IMR-90 (cell line): ENCODE data around the gene DNAH3. TPM values are rescaled to one million over a fixed set of nuclear protein-coding genes. Genes with fewer than 3 reads are reported as not detected.

Experiments used
- ATAC-seq: fragments of 200-7000 bp; cut with Tn5 transposase; 2 replicates; pipeline ENCODE4 v1.9.1; 2020; ENCODE audit warnings: low read depth, mild to moderate bottlenecking, moderate library complexity
- BruUV-seq: library from RNA; stranded (reverse); fragments of 400-500 nt; replicated peaks from 2 replicates; lab custom pipeline; 2021; lab: Mats Ljungman, UMichigan
- CTCF ChIA-PET: fragments of 300-600 bp; formaldehyde crosslinking; extraction: SDS; loops from one replicate; lab custom pipeline; 2021; ENCODE audit warnings: antibody characterized with exemption; lab: Yijun Ruan, JAX
- POLR2A ChIA-PET: fragments of 300-600 bp; sonication (Branson Sonifier 250); formaldehyde crosslinking; loops from one replicate; lab custom pipeline; 2022; ENCODE audit warnings: antibody characterized with exemption; ENCODE audit not compliant: unreplicated experiment; lab: Charles Lee
- DNase-seq: peaks from one replicate; pipeline ENCODE4 v3.0.0; 2013
- H2AFZ ChIP-seq: replicated peaks from 2 replicates; pipeline ENCODE3; 2013; ENCODE audit warnings: low read length, mild to moderate bottlenecking; ENCODE audit not compliant: poor library complexity
- H2AK5ac ChIP-seq: 2 replicates; pipeline ENCODE4 v1.6.1; 2013; ENCODE audit warnings: low read depth, low read length, inconsistent platforms
- H2AK9ac ChIP-seq: replicated peaks from 2 replicates; pipeline ENCODE3; 2013; ENCODE audit warnings: mild to moderate bottlenecking, low read depth, low read length, moderate library complexity; ENCODE audit not compliant: poor library complexity
- H2BK120ac ChIP-seq: 2 replicates; pipeline ENCODE4 v1.6.1; 2013; ENCODE audit warnings: low read depth, low read length, inconsistent platforms
- H2BK15ac ChIP-seq: 3 replicates; pipeline ENCODE4 v1.6.1; 2013; ENCODE audit warnings: low read depth, low read length, inconsistent platforms
- H2BK20ac ChIP-seq: 2 replicates; pipeline ENCODE4 v1.6.1; 2013; ENCODE audit warnings: low read depth, mild to moderate bottlenecking, inconsistent platforms, low read length, moderate library complexity
- H2BK5ac ChIP-seq: 2 replicates; pipeline ENCODE4 v1.6.1; 2013; ENCODE audit warnings: mild to moderate bottlenecking, low read depth, low read length, inconsistent platforms; ENCODE audit not compliant: poor library complexity, severe bottlenecking
- H3K14ac ChIP-seq: replicated peaks from 2 replicates; pipeline ENCODE4 v1.6.1; 2013; ENCODE audit warnings: low read depth, low read length, inconsistent platforms
- H3K18ac ChIP-seq: 2 replicates; pipeline ENCODE4 v1.6.1; 2013; ENCODE audit warnings: low read depth, low read length, control low read depth
- H3K23ac ChIP-seq: 2 replicates; pipeline ENCODE4 v1.6.1; 2013; ENCODE audit warnings: low read depth, low read length, inconsistent platforms
- H3K27ac ChIP-seq: 2 replicates; pipeline ENCODE4 v1.5.1; 2013; ENCODE audit warnings: mild to moderate bottlenecking, control low read depth, low read length; ENCODE audit not compliant: insufficient read depth
- H3K27me3 ChIP-seq: 2 replicates; pipeline ENCODE4 v1.6.1; 2013; ENCODE audit warnings: low read length; ENCODE audit not compliant: control insufficient read depth, insufficient read depth
- H3K36me3 ChIP-seq: 2 replicates; pipeline ENCODE4 v1.6.1; 2013; ENCODE audit warnings: low read length, mixed read lengths; ENCODE audit not compliant: control insufficient read depth, insufficient read depth
- H3K4ac ChIP-seq: 2 replicates; pipeline ENCODE4 v1.6.1; 2013; ENCODE audit warnings: low read depth, low read length, inconsistent platforms
- H3K4me1 ChIP-seq: 2 replicates; pipeline ENCODE4 v1.6.1; 2013; ENCODE audit warnings: low read length, mixed read lengths; ENCODE audit not compliant: control insufficient read depth, insufficient read depth
- H3K4me2 ChIP-seq: 2 replicates; pipeline ENCODE4 v1.6.1; 2013; ENCODE audit warnings: low read depth, mild to moderate bottlenecking, control low read depth, low read length, moderate library complexity
- H3K4me3 ChIP-seq: 2 replicates; pipeline ENCODE4 v1.5.1; 2013; ENCODE audit warnings: low read depth, mild to moderate bottlenecking, control low read depth, low read length, moderate library complexity; ENCODE audit not compliant: insufficient read depth
- H3K56ac ChIP-seq: 2 replicates; pipeline ENCODE4 v1.6.1; 2013; ENCODE audit warnings: low read length, inconsistent platforms; ENCODE audit not compliant: insufficient read depth; ENCODE audit errors: extremely low read depth
- H3K79me1 ChIP-seq, 2 experiments: 2 replicates each; pipeline ENCODE4 v1.6.1; 2013; ENCODE audit warnings: low read length in 2 of 2, inconsistent platforms in 1 of 2, low read depth in 1 of 2
- H3K9ac ChIP-seq: 2 replicates; pipeline ENCODE4 v1.6.1; 2013; ENCODE audit warnings: low read depth, low read length, control low read depth
- H3K9me1 ChIP-seq: 2 replicates; pipeline ENCODE4 v1.6.1; 2013; ENCODE audit warnings: low read length, inconsistent platforms; ENCODE audit not compliant: insufficient read depth
- H3K9me3 ChIP-seq: 2 replicates; pipeline ENCODE4 v1.6.1; 2013; ENCODE audit warnings: low read length; ENCODE audit not compliant: control insufficient read depth, insufficient read depth
- H4K20me1 ChIP-seq: 2 replicates; pipeline ENCODE4 v1.6.1; 2013; ENCODE audit warnings: low read length, inconsistent platforms; ENCODE audit not compliant: insufficient read depth
- H4K5ac ChIP-seq: 2 replicates; pipeline ENCODE4 v1.6.1; 2013; ENCODE audit warnings: mild to moderate bottlenecking, low read depth, low read length, control low read depth
- H4K8ac ChIP-seq, 2 experiments: 2 replicates each; pipeline ENCODE4 v1.6.1; 2013; ENCODE audit warnings: low read depth in 2 of 2, low read length in 2 of 2, control low read depth in 1 of 2, inconsistent platforms in 1 of 2
- H4K91ac ChIP-seq: 2 replicates; pipeline ENCODE4 v1.6.1; 2013; ENCODE audit warnings: low read depth, low read length, inconsistent platforms; ENCODE audit not compliant: insufficient read depth
- BHLHE40 ChIP-seq: fragments of 150-350 bp; IDR thresholded peaks from 2 replicates; pipeline ENCODE4 v1.6.1; 2016; ENCODE audit warnings: mild to moderate bottlenecking, low read depth, low read length
- CEBPB ChIP-seq: IDR thresholded peaks from 2 replicates; pipeline ENCODE4 v1.6.1; 2012; ENCODE audit warnings: low read depth, low read length, improper control_type of control experiment
- CHD1 ChIP-seq: IDR thresholded peaks from 2 replicates; pipeline ENCODE4 v1.6.1; 2012; ENCODE audit warnings: low read depth, low read length, improper control_type of control experiment
- CTCF ChIP-seq: conservative IDR thresholded peaks from 2 replicates; pipeline ENCODE4 v1.5.1; 2012; ENCODE audit warnings: mild to moderate bottlenecking, low read depth, low read length, improper control_type of control experiment
- ELK1 ChIP-seq: fragments of 150-350 bp; IDR thresholded peaks from 2 replicates; pipeline ENCODE4 v1.6.1; 2016; ENCODE audit warnings: low read depth, mild to moderate bottlenecking, low read length, moderate library complexity, borderline replicate concordance
- FOS ChIP-seq: fragments of 150-350 bp; IDR thresholded peaks from 2 replicates; pipeline ENCODE4 v1.6.1; 2016; ENCODE audit warnings: low read depth, low read length
- MAFK ChIP-seq: IDR thresholded peaks from 2 replicates; pipeline ENCODE4 v1.6.1; 2012; ENCODE audit warnings: low read depth, low read length, improper control_type of control experiment
- MAZ ChIP-seq: IDR thresholded peaks from 2 replicates; pipeline ENCODE4 v1.6.1; 2012; ENCODE audit warnings: low read depth, mild to moderate bottlenecking, low read length, improper control_type of control experiment, moderate library complexity, borderline replicate concordance
- MXI1 ChIP-seq: IDR thresholded peaks from 2 replicates; pipeline ENCODE4 v1.6.1; 2012; ENCODE audit warnings: low read depth, mild to moderate bottlenecking, low read length, moderate library complexity, borderline replicate concordance
- NFE2L2 ChIP-seq: fragments of 150-350 bp; IDR thresholded peaks from 2 replicates; pipeline ENCODE4 v1.6.1; 2016; ENCODE audit warnings: low read depth, mild to moderate bottlenecking, low read length
- POLR2A ChIP-seq: IDR thresholded peaks from 2 replicates; pipeline ENCODE4 v1.6.1; 2012; ENCODE audit warnings: mild to moderate bottlenecking, low read depth, low read length
- RAD21 ChIP-seq: IDR thresholded peaks from 2 replicates; pipeline ENCODE4 v1.6.1; 2012; ENCODE audit warnings: low read length, improper control_type of control experiment
- RCOR1 ChIP-seq: IDR thresholded peaks from 2 replicates; pipeline ENCODE4 v1.6.1; 2012; ENCODE audit warnings: mild to moderate bottlenecking, low read length, improper control_type of control experiment; ENCODE audit not compliant: insufficient replicate concordance
- RFX5 ChIP-seq: IDR thresholded peaks from 2 replicates; pipeline ENCODE4 v1.8.0; 2012; ENCODE audit warnings: low read depth, mild to moderate bottlenecking, low read length, moderate library complexity
- SMC3 ChIP-seq: fragments of 150-350 bp; IDR thresholded peaks from 2 replicates; pipeline ENCODE4 v1.6.1; 2016; ENCODE audit warnings: low read depth, mild to moderate bottlenecking, antibody characterized with exemption, low read length, moderate library complexity
- USF2 ChIP-seq: fragments of 150-350 bp; IDR thresholded peaks from 2 replicates; pipeline ENCODE4 v1.6.1; 2017; ENCODE audit warnings: mild to moderate bottlenecking, antibody characterized with exemption, low read length, low read depth
- WGBS, 2 experiments: methylation state at CpG; one replicate each; pipeline versions ENCODE4 v1.1.5 to v1.1.7; 2013; ENCODE audit warnings: missing lambda C conversion rate in 2 of 2; ENCODE audit not compliant: insufficient read length in 1 of 2; ENCODE audit errors: extremely low coverage in 2 of 2; 5-methylcytosine and 5-hydroxymethylcytosine counted together
- dilution Hi-C: fragments of 300-500 bp; cut with HindIII; formaldehyde crosslinking; loops from one replicate; pipeline ENCODE4 v1.14.3; 2018; ENCODE audit warnings: low sequenced_read_pairs; ENCODE audit not compliant: unreplicated experiment
- in situ Hi-C: fragments of 300-500 bp; cut with MboI; formaldehyde crosslinking; loops from 3 replicates; pipeline ENCODE4 v1.14.3; 2019; ENCODE audit warnings: low sequenced_read_pairs, inconsistent platforms, mixed read lengths
- intact Hi-C: fragments of 100-400 bp; cut with micrococcal nuclease; formaldehyde crosslinking; loops from 2 replicates; pipeline ENCODE4 v1.10.0; 2022
- polyA plus RNA-seq, 3 experiments: library from polyadenylated mRNA; depleted of rRNA; stranded (reverse); fragments of >200 nt; gene quantifications; 2 replicates each; pipeline ENCODE4 v1.2.3, GENCODE V29; 2012; ENCODE audit warnings: low replicate concordance in 1 of 3
- total RNA-seq: library from RNA; depleted of rRNA; stranded (reverse); fragments of >200 nt; gene quantifications from 2 replicates; pipeline ENCODE4 v1.2.3, GENCODE V29; 2012

DNAH3 gene
- total and polyA plus RNA-seq, 2 of the 4 experiments (the other 2 are of a cell fraction), result not detected

GRCh38 chr16:21021316-21021715 lies 129.3 kb downstream of the DNAH3 start:
- no peak overlapping the region for H3K4me2 ChIP-seq
- POLR2A ChIA-PET, result no interaction called here
- no peak overlapping the region for H3K27ac ChIP-seq
- H2AK9ac ChIP-seq, result no peak overlapping the region
- no peak overlapping the region for H3K9ac ChIP-seq
- no peaks in the 10 kb centered on the region for H3K9me3 ChIP-seq
- no peak overlapping the region for H3K18ac ChIP-seq
- H3K23ac ChIP-seq, result no peak overlapping the region
- no peaks in the 10 kb centered on the region for H3K79me1 ChIP-seq
- no peaks in the 10 kb centered on the region for H3K36me3 ChIP-seq
- WGBS, 2 experiments, result no CpG with 5 or more reads among the region's 1 CpG
- BruUV-seq, result no TSS peak
- no peak overlapping the region for H4K5ac ChIP-seq
- intact Hi-C loops (no loop called here), in situ Hi-C loops (no loop called here), dilution Hi-C loops (no loop called here)
- no peak overlapping the region for H3K56ac ChIP-seq
- DNase-seq (no peak), ATAC-seq (no peak)
- H2BK5ac ChIP-seq, result no peak overlapping the region
- no peak overlapping the region for H4K8ac ChIP-seq
- CTCF ChIA-PET, result no interaction called here
- no peak overlapping the region for H2BK20ac ChIP-seq
- H3K9me1 ChIP-seq, result no peaks in the 10 kb centered on the region
- no peak overlapping the region for H4K91ac ChIP-seq
- H3K4me3 ChIP-seq, result no peak overlapping the region
- no peak overlapping the region for H3K4ac ChIP-seq
- no peaks in the 10 kb centered on the region for H4K20me1 ChIP-seq
- no peaks in the 10 kb centered on the region for H3K4me1 ChIP-seq
- no peak overlapping the region for H2AK5ac ChIP-seq
- H2BK120ac ChIP-seq, result no peak overlapping the region
- TF ChIP-seq NFE2L2 (no peak), ELK1 (no peak), CTCF (no peak), USF2 (no peak), SMC3 (no peak), CEBPB (no peak), RFX5 (no peak), MAZ (no peak), MXI1 (no peak), RAD21 (no peak), POLR2A (no peak), RCOR1 (no peak), FOS (no peak), BHLHE40 (no peak), CHD1 (no peak), MAFK (no peak)
- H3K14ac ChIP-seq, result no peak overlapping the region
- H2BK15ac ChIP-seq, result no peak overlapping the region
- no peaks in the 10 kb centered on the region; the same call in 1 of the 2 replicates for H3K27me3 ChIP-seq
- no peak overlapping the region for H2AFZ ChIP-seq
